GM21423 (cell line): ENCODE data around the gene VPS13A.

ENCODE experiments used
- ATAC-seq: cut with Tn5 transposase; IDR thresholded peaks from one replicate; pipeline ENCODE4 v1.9.1; 2021; ENCODE audit warnings: mild to moderate bottlenecking, moderate library complexity; ENCODE audit not compliant: unreplicated experiment

The VPS13A gene

GRCh38 chr9:77177143-77177893, at the start of gene VPS13A:
TSS of gene VPS13A (plus strand) at chr9:77177534. CDS start at chr9:77177705, 171 bp downstream.
- peak; percentile 84 for ATAC-seq

GRCh38 chr9:77128125-77128789, 49.1 kb upstream of the VPS13A start:
- no peak for ATAC-seq

DNA sequence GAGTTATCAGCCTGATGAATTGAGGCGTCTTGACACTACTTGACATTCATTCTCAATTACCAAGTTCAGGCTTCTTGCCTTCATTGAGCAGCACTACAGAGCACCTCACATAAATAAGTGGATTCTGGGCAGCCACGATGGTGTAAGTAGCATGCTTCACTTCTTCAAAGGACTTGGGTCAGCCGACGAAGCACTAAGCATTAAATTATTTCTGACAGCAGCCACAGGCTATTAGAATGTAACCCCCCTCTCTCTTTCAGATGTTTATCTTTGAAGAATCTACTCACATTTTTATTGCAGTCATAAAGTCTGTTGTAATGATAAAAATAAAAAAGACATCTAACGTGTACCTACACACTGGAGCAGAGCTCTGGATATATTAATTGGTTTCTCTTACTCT, 45.9 kb upstream of the VPS13A start:
- ATAC-seq: no peak

- ATAC-seq: no peak
These were observed 44.3 kb upstream of the VPS13A start for GRCh38 chr9:77133011-77133410.

- ATAC-seq: no peak
These were observed 35.0 kb upstream of the VPS13A start for GRCh38 chr9:77142366-77142765.

GRCh38 chr9:77149879-77150278, 27.5 kb upstream of the VPS13A start:
- ATAC-seq: no peak

DNA sequence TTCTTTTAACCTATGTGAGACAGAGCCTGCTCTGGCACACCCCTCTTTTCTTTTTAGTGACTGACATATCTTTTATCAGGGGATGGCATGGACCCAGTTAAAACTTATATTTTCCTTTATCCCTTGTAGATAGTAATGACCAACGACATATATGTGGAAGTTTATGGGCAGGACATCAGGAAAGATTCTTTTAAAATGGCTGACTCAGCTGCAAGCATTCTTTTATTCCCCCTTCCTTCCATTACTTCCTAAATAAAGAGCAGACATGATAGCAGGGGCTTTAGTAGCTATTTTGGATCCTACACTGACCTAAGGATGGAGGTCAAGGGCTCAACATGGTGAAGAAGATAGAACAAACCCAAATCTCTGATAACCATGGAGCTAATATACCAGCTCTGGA, 25.0 kb upstream of the VPS13A start:
- ATAC-seq: no peak

DNA sequence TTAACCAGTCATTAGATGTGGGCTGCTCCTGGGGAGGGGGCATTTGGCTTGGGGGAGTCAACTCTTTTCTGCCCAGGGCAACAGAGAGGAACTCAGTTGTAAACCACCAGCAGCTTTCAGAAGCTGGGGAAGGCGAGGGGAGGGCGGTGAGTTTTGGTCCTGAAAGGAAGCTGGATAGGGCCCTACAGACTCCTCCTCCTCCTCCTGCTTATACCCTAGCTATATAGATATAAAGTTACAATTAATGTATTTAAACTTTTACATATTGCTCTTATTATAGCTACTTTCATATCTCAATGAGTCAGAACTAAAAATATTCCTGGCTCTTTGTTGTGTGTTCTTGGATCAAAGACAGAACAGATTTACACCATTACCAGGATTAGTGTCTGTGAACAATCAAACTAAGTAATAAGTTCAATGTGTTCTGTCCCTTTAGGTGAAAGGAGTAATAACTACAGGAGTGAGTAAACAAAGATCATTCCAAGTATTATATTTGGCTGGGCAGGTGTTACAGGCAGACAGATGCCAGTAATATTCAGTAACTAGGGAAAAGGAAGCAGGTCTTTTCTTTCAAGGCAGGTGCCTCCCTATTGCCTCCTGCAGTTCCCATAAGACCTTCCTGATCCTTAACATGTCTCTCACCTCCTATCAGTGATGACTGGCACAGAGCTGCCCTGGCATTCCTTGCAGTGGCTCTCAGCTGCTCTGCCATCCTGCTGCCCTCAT, 20.5 kb upstream of the VPS13A start:
- no peak for ATAC-seq

DNA sequence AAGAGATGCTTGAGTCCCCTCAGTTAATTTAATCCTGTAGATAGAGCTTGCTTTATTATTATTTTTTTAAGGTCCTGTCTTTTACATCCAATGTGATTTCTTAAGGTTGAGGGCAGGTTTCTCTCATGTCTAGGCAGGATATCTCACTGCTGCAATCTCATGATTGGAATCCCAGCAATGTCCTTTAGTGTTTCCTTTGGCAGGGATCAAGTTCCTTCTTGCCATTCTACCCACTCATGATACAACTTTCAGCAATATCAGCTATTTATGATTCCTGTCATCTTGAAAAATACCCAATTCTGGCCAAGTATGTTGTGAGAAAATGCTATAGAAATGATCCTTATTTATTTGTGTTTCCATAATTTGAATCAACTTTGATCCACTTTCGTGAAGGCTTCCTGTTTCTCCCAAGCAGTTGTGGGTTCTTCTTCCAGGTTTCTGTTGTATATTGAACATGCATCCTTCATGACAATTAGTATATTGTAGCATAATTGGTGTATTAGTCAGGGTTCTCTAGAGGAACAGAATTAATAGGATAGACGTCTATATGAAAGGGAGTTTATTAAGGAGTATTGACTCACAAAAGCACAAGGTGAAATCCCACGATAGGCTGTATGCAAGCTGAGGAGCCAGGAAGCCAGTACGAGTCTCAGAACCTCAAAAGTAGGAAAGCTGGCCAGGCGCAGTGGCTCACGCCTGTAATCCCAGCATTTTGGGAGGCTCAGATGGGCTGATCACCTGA, 18.4 kb upstream of the VPS13A start:
- ATAC-seq: no peak

DNA sequence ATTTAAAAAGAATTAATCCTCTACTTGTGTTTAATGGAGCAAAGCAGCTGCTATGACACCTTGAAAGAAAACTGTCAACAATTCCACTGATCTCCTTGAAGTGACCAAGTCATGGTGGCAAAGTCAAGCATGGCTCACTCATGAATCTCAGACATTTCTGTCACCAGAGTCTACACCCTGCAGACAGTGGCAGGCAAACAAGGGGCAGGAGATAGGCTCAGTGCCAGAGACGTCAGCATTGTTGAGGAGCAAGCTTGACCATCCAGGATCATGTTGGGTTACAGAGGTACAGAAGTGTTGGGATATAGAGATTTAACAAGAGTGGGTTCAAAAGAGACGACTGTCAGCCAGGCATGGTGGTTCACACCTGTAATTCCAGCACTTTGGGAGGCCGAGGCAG, 16.1 kb upstream of the VPS13A start:
- no peak for ATAC-seq

GRCh38 chr9:77161966-77162365, 15.4 kb upstream of the VPS13A start:
- no peak for ATAC-seq

- ATAC-seq: no peak
These were observed 15.0 kb upstream of the VPS13A start for GRCh38 chr9:77162366-77162765.

- ATAC-seq: no peak
These were observed 13.4 kb upstream of the VPS13A start for GRCh38 chr9:77163884-77164283.

DNA sequence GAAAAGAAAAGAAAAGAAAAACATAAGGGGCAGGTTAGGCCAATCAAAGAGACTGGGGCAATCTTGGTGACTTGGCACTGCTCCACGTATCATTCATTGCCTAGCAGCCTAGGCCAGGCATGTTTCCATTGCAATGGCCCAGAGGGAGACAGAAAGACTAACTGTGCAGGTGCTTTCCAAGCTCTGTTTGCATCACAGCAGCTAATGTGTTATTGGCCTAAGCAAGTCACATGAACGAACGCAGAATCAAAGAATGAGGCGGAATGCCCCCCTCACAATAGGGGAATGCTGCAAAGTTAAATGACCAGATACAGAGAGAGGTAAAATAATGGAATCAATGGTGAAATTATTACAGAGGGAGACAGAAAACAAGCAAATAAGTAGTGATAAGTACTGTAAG, 11.1 kb upstream of the VPS13A start:
- no peak for ATAC-seq

DNA sequence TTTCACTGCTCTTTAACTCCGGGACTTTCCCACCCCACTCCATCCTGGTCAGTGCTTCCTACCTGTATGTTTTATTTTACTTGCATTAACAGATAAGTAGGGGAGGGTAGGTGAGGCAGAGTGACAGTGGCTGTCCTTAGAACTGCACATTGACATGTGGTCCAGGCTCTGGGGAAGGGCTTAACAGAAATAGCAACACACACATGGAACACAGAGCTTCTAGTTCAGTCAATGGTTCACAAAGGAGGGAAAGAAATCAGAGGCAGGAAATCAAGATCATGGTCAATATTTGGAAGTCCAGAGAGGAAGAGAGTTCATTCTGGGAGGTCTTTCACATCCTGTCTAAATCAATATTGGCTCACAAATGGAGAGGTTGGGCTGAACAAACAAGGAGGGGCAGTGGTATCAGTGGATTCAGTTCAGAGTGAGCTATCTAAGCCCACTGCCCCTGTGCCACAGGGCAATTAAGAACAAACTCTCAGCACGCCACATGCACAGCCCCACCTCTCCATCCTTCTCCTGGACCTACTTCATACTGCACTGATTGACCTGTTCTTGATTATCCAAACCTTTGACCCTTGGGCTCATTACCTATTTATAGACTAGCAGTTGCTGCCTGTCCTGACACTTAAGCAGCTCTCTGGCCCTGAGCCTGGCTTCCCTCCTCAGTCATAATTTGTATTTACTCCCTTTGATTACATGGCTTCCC, 6.2 kb upstream of the VPS13A start:
- no peak for ATAC-seq

GRCh38 chr9:77175151-77175550, 2.2 kb upstream of the VPS13A start:
- no peak for ATAC-seq

DNA sequence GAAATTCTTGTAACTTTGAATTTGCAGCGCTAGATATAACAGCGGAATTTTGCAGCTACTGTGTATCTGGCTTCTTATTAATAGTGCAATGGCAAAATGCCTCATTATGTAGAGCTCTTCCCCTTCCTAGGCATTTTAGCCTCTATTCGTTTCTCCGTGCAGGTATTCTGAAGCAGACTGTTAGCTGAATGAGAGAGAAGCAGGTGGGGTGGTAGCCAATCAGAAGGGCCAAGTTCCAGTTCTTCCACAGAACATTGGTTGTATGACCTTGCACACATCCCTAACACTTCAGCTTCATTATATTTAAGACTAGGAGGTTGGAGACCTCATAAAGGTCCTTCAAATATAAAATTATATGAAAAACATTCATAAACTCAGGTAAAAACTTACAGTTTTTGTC, 1.2 kb upstream of the VPS13A start:
- no peak for ATAC-seq

GRCh38 chr9:77176686-77177142, 620 bp upstream of the VPS13A start:
- no peak for ATAC-seq

DNA sequence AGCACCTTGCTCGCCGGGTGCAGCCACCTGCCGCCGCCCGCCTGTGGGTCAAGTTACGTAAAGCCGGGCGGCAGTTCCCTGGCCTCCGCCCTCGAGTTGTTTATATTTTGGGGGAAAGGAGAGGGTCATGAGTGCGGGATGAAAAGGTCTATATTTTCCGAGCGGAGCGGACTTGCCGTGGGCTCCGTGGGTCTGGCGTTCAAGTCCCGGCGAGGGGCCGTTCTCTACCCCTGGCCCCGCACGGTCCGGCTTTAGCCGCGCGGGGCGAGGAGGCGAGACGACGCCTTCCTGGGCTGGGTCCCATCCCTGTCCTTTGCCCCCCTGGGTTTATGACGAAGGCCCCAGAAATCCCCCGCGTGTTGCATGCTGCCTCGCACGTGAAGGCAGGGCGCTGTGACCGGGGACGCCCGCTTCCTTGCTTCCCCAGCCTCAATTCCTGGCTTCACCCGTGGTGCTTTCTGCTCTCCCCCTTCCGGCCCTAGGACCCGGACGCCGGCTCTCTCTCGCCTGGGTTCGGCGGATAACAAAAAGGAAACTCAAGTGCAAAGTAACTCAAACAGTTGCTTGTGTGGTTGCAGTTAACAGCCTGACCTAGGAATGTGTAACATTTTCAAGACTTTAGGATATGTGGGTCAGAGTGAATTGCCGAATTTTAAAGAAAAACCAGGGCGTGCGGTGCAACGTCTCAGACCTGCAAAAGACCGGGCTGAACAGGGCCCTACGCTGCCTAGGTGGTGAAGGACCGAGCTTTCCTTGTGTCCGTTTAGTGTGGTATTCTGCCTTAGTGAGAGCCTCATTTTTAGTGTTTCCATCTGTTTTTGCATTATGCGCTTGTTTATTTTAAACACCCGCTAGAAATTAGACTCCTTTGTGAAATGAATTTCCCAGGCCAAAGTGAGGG, 810 bp downstream of the VPS13A start:
- peak; percentile 14 for ATAC-seq
